PC-3 (cell line): ENCODE data around the gene PAX4. TPM values are rescaled to one million over a fixed set of nuclear protein-coding genes. Genes with fewer than 3 reads are reported as not detected.

Experiments
- ATAC-seq: fragments of 200-7000 bp; cut with Tn5 transposase; 2 replicates; pipeline ENCODE4 v1.9.1; 2020; ENCODE audit warnings: mild to moderate bottlenecking, moderate library complexity
- BruUV-seq: library from RNA; stranded (reverse); fragments of 400-500 nt; replicated peaks from 2 replicates; lab custom pipeline; 2021; lab: Mats Ljungman, UMichigan
- CTCF ChIA-PET: fragments of 300-600 bp; sonication (Branson Sonifier 250); formaldehyde crosslinking; loops from one replicate; lab custom pipeline; 2022; ENCODE audit warnings: antibody characterized with exemption; lab: Charles Lee
- POLR2A ChIA-PET: fragments of 300-600 bp; sonication (Branson Sonifier 250); formaldehyde crosslinking; loops from one replicate; lab custom pipeline; 2022; ENCODE audit warnings: antibody characterized with exemption; ENCODE audit not compliant: unreplicated experiment; lab: Charles Lee
- DNase-seq: peaks from one replicate; pipeline ENCODE4 v3.0.0-alpha.2; 2015
- H2AFZ ChIP-seq: fragments of 300-600 bp; sonication (generic); 2 replicates; pipeline ENCODE4 v1.6.0; 2016; ENCODE audit warnings: antibody characterized with exemption, low read length
- H3F3A ChIP-seq: fragments of 300-600 bp; sonication (generic); one replicate; pipeline ENCODE4 v1.6.0; 2017; ENCODE audit warnings: antibody characterized with exemption, low read length, control low read depth, mild to moderate bottlenecking; ENCODE audit not compliant: unreplicated experiment
- H3K27ac ChIP-seq: fragments of 300-600 bp; sonication (generic); 2 replicates; pipeline ENCODE4 v1.5.1; 2016; ENCODE audit warnings: mild to moderate bottlenecking, low read length
- H3K27me3 ChIP-seq: fragments of 300-600 bp; sonication (generic); 2 replicates; pipeline ENCODE4 v1.6.1; 2016; ENCODE audit warnings: low read length, mixed read lengths
- H3K36me3 ChIP-seq: fragments of 300-600 bp; sonication (generic); 2 replicates; pipeline ENCODE4 v1.6.1; 2016; ENCODE audit warnings: low read depth, mixed run types, low read length, mixed read lengths
- H3K4me1 ChIP-seq: fragments of 300-600 bp; sonication (generic); 2 replicates; pipeline ENCODE4 v1.5.1; 2016; ENCODE audit warnings: low read length; ENCODE audit not compliant: insufficient read depth
- H3K4me2 ChIP-seq: fragments of 300-600 bp; sonication (generic); 2 replicates; pipeline ENCODE4 v1.6.0; 2016; ENCODE audit warnings: low read length
- H3K4me3 ChIP-seq: fragments of 300-600 bp; sonication (generic); 2 replicates; pipeline ENCODE4 v1.5.1; 2016; ENCODE audit warnings: mild to moderate bottlenecking, low read length, mixed read lengths
- H3K79me2 ChIP-seq: fragments of 300-600 bp; sonication (generic); 2 replicates; pipeline ENCODE4 v1.6.1; 2017; ENCODE audit warnings: low read length, mixed read lengths
- H3K9ac ChIP-seq: fragments of 300-600 bp; sonication (generic); 2 replicates; pipeline ENCODE4 v1.6.0; 2016; ENCODE audit warnings: mild to moderate bottlenecking, low read length
- H3K9me2 ChIP-seq: fragments of 300-600 bp; sonication (generic); replicated peaks from 2 replicates; pipeline ENCODE4 v1.6.1; 2016; ENCODE audit warnings: mixed run types, low read length, mixed read lengths
- H3K9me3 ChIP-seq: fragments of 300-600 bp; sonication (generic); 2 replicates; pipeline ENCODE4 v1.6.1; 2016; ENCODE audit warnings: low read length, mixed read lengths
- H4K20me1 ChIP-seq: fragments of 300-600 bp; sonication (generic); 2 replicates; pipeline ENCODE4 v1.6.1; 2016; ENCODE audit warnings: low read length, mixed read lengths
- EZH2 ChIP-seq: fragments of 300-600 bp; sonication (generic); IDR thresholded peaks from one replicate; pipeline ENCODE4 v1.6.1; 2017; ENCODE audit warnings: antibody characterized with exemption, mild to moderate bottlenecking, low read length; ENCODE audit not compliant: unreplicated experiment
- EZH2phosphoT487 ChIP-seq: fragments of 300-600 bp; sonication (generic); IDR thresholded peaks from 2 replicates; pipeline ENCODE4 v1.6.1; 2018; ENCODE audit warnings: mild to moderate bottlenecking, antibody characterized with exemption, low read length, borderline replicate concordance
- intact Hi-C: fragments of 100-400 bp; cut with micrococcal nuclease; formaldehyde crosslinking; loops from 2 replicates; pipeline ENCODE4 v1.9.0; 2023
- total RNA-seq: library from RNA; depleted of rRNA; stranded (reverse); fragments of >200 nt; gene quantifications from 2 replicates; pipeline ENCODE4 v1.2.3, GENCODE V29; 2014
- TF ChIP-seq, protein P1 (sequence below): fragments of 300-600 bp; sonication (generic); conservative IDR thresholded peaks from 2 replicates; pipeline ENCODE4 v1.5.1; 2017; ENCODE audit warnings: antibody characterized with exemption, low read depth, mild to moderate bottlenecking, low read length

The PAX4 gene
- total RNA-seq, 1 experiment from 2014 or later, result not detected

DNA sequence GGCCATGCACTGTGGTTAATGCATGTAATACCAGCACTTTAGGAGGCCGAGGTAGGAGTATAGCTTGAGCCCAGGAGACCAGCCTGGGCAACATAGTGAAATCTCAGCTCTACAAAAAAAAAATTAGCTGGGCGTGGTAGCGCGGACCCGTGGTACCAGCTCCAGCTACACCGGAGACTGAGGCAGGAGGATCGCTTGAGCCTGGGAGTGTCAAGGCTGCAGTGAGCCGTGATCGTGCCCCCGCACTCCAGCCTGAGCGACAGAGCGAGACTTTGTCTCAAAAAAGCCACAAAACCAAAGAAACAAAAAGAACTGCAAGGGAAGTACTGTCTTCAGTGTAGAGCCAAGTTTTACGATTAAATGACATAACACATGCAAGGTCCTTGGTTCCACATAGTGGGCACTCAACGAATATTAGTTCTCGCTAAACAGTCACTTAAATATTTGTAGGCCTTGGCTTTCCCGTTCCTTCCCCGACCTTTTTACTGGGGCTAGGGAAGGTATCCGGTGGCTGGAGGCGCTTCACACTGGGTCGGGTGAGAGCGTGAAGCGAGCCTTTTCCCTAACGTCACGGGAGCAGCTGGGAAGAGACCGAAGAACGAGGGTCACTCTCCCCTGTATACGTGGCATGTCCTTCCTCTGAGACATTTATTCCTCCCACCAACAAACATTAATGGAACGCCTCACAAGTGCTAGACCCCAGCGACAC is 33.1 kb upstream of the PAX4 start:
- peaks cover 33% of the 10 kb centered on the region for H4K20me1 ChIP-seq
- peak overlapping the region; percentile 62 for H3K27ac ChIP-seq
- no peaks in the 10 kb centered on the region for H3K9me3 ChIP-seq
- H3F3A ChIP-seq, result no peaks in the 10 kb centered on the region
- H3K9ac ChIP-seq, result peak overlapping the region; percentile 87
- no peaks in the 10 kb centered on the region for H3K36me3 ChIP-seq
- H3K27me3 ChIP-seq, result no peaks in the 10 kb centered on the region
- CTCF ChIA-PET, result no interaction called here
- no peaks in the 10 kb centered on the region for H3K9me2 ChIP-seq
- DNase-seq, result no peak
- peaks cover 40% of the 10 kb centered on the region for H3K79me2 ChIP-seq
- POLR2A ChIA-PET, result no interaction called here
- H2AFZ ChIP-seq, result peak overlapping the region; percentile 93
- TF ChIP-seq EZH2, result no peak
- TF ChIP-seq, protein P1, sequence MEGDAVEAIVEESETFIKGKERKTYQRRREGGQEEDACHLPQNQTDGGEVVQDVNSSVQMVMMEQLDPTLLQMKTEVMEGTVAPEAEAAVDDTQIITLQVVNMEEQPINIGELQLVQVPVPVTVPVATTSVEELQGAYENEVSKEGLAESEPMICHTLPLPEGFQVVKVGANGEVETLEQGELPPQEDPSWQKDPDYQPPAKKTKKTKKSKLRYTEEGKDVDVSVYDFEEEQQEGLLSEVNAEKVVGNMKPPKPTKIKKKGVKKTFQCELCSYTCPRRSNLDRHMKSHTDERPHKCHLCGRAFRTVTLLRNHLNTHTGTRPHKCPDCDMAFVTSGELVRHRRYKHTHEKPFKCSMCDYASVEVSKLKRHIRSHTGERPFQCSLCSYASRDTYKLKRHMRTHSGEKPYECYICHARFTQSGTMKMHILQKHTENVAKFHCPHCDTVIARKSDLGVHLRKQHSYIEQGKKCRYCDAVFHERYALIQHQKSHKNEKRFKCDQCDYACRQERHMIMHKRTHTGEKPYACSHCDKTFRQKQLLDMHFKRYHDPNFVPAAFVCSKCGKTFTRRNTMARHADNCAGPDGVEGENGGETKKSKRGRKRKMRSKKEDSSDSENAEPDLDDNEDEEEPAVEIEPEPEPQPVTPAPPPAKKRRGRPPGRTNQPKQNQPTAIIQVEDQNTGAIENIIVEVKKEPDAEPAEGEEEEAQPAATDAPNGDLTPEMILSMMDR, result no peak
- TF ChIP-seq EZH2phosphoT487, result no peak
- peak overlapping the region; percentile 79 for H3K4me2 ChIP-seq
- intact Hi-C loops, result loop anchor here (10.0 kb wide), 1 partner anchor 54 kb away; no protein-coding TSS in a partner anchor
- peak overlapping the region; percentile 96 for H3K4me3 ChIP-seq
- TSS peak; percentile 98 for BruUV-seq
- no peak for ATAC-seq
- H3K4me1 ChIP-seq, result peaks cover 30% of the 10 kb centered on the region

DNA sequence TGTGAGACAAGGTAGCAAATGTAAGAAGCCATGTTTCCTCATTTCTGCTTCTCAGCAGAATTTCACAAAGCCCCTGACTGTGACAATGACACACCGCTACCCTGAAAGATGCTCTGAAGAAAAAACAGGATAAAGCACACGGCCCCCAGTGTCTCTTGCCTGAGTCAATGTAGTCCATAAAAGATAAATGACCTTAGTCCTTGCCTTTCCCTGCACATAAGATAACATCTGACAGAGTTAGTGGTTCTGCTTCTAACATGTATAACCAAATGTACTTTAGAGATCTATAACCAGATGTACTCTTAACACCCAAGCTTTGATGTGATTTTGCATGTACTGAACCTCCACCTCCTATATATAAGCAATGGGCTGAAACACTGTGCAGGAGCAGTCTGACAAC is 31.0 kb upstream of the PAX4 start:
- H3F3A ChIP-seq, result no peaks in the 10 kb centered on the region
- H3K4me2 ChIP-seq, result no peak overlapping the region
- H3K27me3 ChIP-seq, result no peaks in the 10 kb centered on the region
- no peaks in the 10 kb centered on the region for H3K36me3 ChIP-seq
- TF ChIP-seq EZH2phosphoT487 (no peak), EZH2 (no peak)
- TF ChIP-seq, protein P1, result no peak
- H2AFZ ChIP-seq, result no peak overlapping the region
- ATAC-seq, result no peak
- H4K20me1 ChIP-seq, result peaks cover 13% of the 10 kb centered on the region
- peaks cover 20% of the 10 kb centered on the region for H3K79me2 ChIP-seq
- no peaks in the 10 kb centered on the region for H3K9me3 ChIP-seq
- ChIA-PET CTCF (no interaction called here), POLR2A (no interaction called here)
- no peak overlapping the region for H3K4me3 ChIP-seq
- no peaks in the 10 kb centered on the region for H3K9me2 ChIP-seq
- intact Hi-C loops, result no loop called here
- BruUV-seq, result no TSS peak
- peaks cover 15% of the 10 kb centered on the region for H3K4me1 ChIP-seq
- H3K9ac ChIP-seq, result no peak overlapping the region
- no peak overlapping the region for H3K27ac ChIP-seq
- DNase-seq, result no peak

DNA sequence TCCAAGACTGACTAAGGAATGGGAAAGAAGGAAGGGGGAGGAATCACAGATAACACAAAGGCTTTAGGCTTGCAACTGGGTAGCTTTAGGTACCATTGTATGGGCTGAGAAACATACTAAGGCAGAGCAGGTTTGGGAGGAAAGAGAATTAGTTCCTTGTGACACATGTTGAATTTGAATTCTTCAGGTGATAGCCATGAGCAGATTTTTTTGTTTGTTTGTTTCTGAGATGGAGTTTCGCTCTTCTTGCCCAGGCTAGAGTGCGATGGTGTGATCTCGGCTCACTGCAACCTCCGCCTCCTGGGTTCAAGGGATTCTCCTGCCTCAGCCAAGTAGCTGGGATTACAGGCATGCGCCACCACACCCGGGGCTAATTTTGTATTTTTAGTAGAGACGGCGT is 29.7 kb upstream of the PAX4 start:
- Histone ChIP-seq H2AFZ (no peak overlapping the region), H3K4me1 (peaks cover 6% of the 10 kb centered on the region), H3K4me2 (no peak overlapping the region), H4K20me1 (no peaks in the 10 kb centered on the region), H3F3A (no peaks in the 10 kb centered on the region), H3K9ac (no peak overlapping the region), H3K9me2 (no peaks in the 10 kb centered on the region), H3K4me3 (no peak overlapping the region), H3K79me2 (peaks cover 6% of the 10 kb centered on the region), H3K36me3 (no peaks in the 10 kb centered on the region), H3K9me3 (no peaks in the 10 kb centered on the region), H3K27ac (no peak overlapping the region), H3K27me3 (no peaks in the 10 kb centered on the region)
- DNase-seq (no peak), ATAC-seq (no peak)
- CTCF ChIA-PET, result no interaction called here
- POLR2A ChIA-PET, result no interaction called here
- intact Hi-C loops, result no loop called here
- no TSS peak for BruUV-seq
- TF ChIP-seq, protein P1, result no peak
- TF ChIP-seq EZH2phosphoT487, result no peak
- TF ChIP-seq EZH2, result no peak
